HCT116 (cell line): Measurements from ENCODE around the gene EPHA8. TPM values are rescaled to one million over a fixed set of nuclear protein-coding genes. Genes with fewer than 3 reads are reported as not detected.

Experiments used
- ATAC-seq: fragments of 200-7000 bp; cut with Tn5 transposase; 2 replicates; pipeline ENCODE4 v1.9.1; 2020; ENCODE audit warnings: mild to moderate bottlenecking, moderate library complexity
- BruUV-seq: library from RNA; stranded (reverse); fragments of 400-500 nt; replicated peaks from 2 replicates; lab custom pipeline; 2021; lab: Mats Ljungman, UMichigan
- CTCF ChIA-PET: fragments of 300-600 bp; sonication (Branson Sonifier 250); formaldehyde crosslinking; loops from one replicate; lab custom pipeline; 2021; ENCODE audit warnings: antibody characterized with exemption; lab: Charles Lee
- POLR2A ChIA-PET: fragments of 300-600, 350-600 bp; sonication (Branson Sonifier 250); formaldehyde crosslinking; loops from one replicate; lab custom pipeline; 2021; ENCODE audit warnings: antibody characterized with exemption; lab: Charles Lee
- RAD21 ChIA-PET, 2 experiments: fragments of 300-600 bp; sonication (Branson Sonifier 250); formaldehyde crosslinking; loops; one replicate each; lab custom pipeline; 2023; ENCODE audit warnings: low total read pairs in 2 of 2; ENCODE audit not compliant: uncharacterized antibody in 2 of 2, unreplicated experiment in 2 of 2, low non-redundant PET in 1 of 2; lab: Charles Lee
- DNase-seq: peaks from one replicate; pipeline ENCODE4 v3.0.0-alpha.2; 2010; ENCODE audit warnings: low read depth, low spot score
- H2AFZ ChIP-seq: fragments of 200-600 bp; shearing (Covaris generic), sonication (generic); 2 replicates; pipeline ENCODE4 v1.6.1; 2017; ENCODE audit warnings: low read depth, mixed run types, mixed read lengths, antibody characterized with exemption, low read length; ENCODE audit not compliant: poor library complexity, severe bottlenecking
- H3K27ac ChIP-seq: 2 replicates; pipeline ENCODE4 v1.5.1; 2012; ENCODE audit warnings: low read depth, low read length
- H3K27me3 ChIP-seq: fragments of 200-600 bp; sonication (generic); 2 replicates; pipeline ENCODE4 v1.6.1; 2016; ENCODE audit warnings: mixed run types, low read length, mixed read lengths; ENCODE audit not compliant: insufficient read depth
- H3K36me3 ChIP-seq, 2 experiments: fragments of 200-500 bp in 1 of 2; fragments of 200-600 bp in 1 of 2; sonication (Bioruptor generic) in 1 of 2; sonication (generic) in 1 of 2; 2 replicates each; pipeline versions ENCODE4 v1.5.1 to v1.6.1; 2014 to 2016; ENCODE audit warnings: low read length in 2 of 2, inconsistent platforms in 1 of 2, mixed read lengths in 1 of 2, mixed run types in 1 of 2; ENCODE audit not compliant: insufficient read depth in 2 of 2, control insufficient read depth in 1 of 2
- H3K4me1 ChIP-seq, 2 experiments: fragments of 200-600 bp in 1 of 2; sonication (generic) in 1 of 2; 2 replicates each; pipeline versions ENCODE4 v1.5.1 to v1.6.1; 2012 to 2017; ENCODE audit warnings: low read length in 2 of 2, inconsistent platforms in 1 of 2, mild to moderate bottlenecking in 1 of 2, mixed read lengths in 1 of 2, mixed run types in 1 of 2, moderate library complexity in 1 of 2; ENCODE audit not compliant: insufficient read depth in 2 of 2, control insufficient read depth in 1 of 2
- H3K4me2 ChIP-seq: fragments of 200-600 bp; sonication (generic); 2 replicates; pipeline ENCODE4 v1.6.1; 2017; ENCODE audit warnings: mixed run types, low read length, mixed read lengths
- H3K4me3 ChIP-seq, 2 experiments: fragments of 200-600 bp in 1 of 2; sonication (generic) in 1 of 2; replicated peaks in 1 of 2; 2 replicates each; pipeline ENCODE4 v1.5.1; 2011 to 2016; ENCODE audit warnings: low read length in 2 of 2, control low read depth in 1 of 2, low read depth in 1 of 2, mild to moderate bottlenecking in 1 of 2, mixed read lengths in 1 of 2, mixed run types in 1 of 2
- H3K79me2 ChIP-seq: fragments of 200-600 bp; sonication (generic); 2 replicates; pipeline ENCODE4 v1.6.1; 2017; ENCODE audit warnings: mild to moderate bottlenecking, mixed run types, low read length, moderate library complexity, mixed read lengths; ENCODE audit not compliant: insufficient read depth
- H3K9ac ChIP-seq: fragments of 200-600 bp; sonication (generic); 2 replicates; pipeline ENCODE4 v1.6.1; 2016; ENCODE audit warnings: low read length, mixed read lengths
- H3K9me2 ChIP-seq: fragments of 200-600 bp; sonication (generic), shearing (Covaris generic); 2 replicates; pipeline ENCODE4 v1.6.1; 2017; ENCODE audit warnings: mixed run types, mild to moderate bottlenecking, moderate library complexity; ENCODE audit not compliant: insufficient read depth
- H3K9me3 ChIP-seq, 2 experiments: fragments of 200-500 bp in 1 of 2; fragments of 200-600 bp in 1 of 2; sonication (Bioruptor generic) in 1 of 2; sonication (generic) in 1 of 2; 2 replicates each; pipeline ENCODE4 v1.6.1; 2014 to 2017; ENCODE audit warnings: low read length in 2 of 2, mixed read lengths in 2 of 2, inconsistent platforms in 1 of 2, low read depth in 1 of 2, mild to moderate bottlenecking in 1 of 2, mixed run types in 1 of 2, moderate library complexity in 1 of 2; ENCODE audit not compliant: control insufficient read depth in 1 of 2, insufficient read depth in 1 of 2
- H4K20me1 ChIP-seq: fragments of 200-600 bp; sonication (generic), shearing (Covaris generic); 2 replicates; pipeline ENCODE4 v1.6.1; 2017; ENCODE audit warnings: mixed run types, mild to moderate bottlenecking, moderate library complexity; ENCODE audit not compliant: insufficient read depth
- ATF3 ChIP-seq: IDR thresholded peaks from 2 replicates; pipeline ENCODE4 v1.6.1; 2012
- CBX3 ChIP-seq: IDR thresholded peaks from 2 replicates; pipeline ENCODE4 v1.6.1; 2012; ENCODE audit warnings: low read depth
- CEBPB ChIP-seq: IDR thresholded peaks from 2 replicates; pipeline ENCODE4 v1.6.1; 2012; ENCODE audit warnings: low read depth
- EGR1 ChIP-seq: IDR thresholded peaks from 2 replicates; pipeline ENCODE4 v1.6.1; 2012; ENCODE audit warnings: low read depth
- ELF1 ChIP-seq: IDR thresholded peaks from 2 replicates; pipeline ENCODE4 v1.6.1; 2012; ENCODE audit warnings: low read depth, borderline replicate concordance
- EZH2 ChIP-seq: fragments of 200-600 bp; sonication (generic); IDR thresholded peaks from 2 replicates; pipeline ENCODE4 v1.6.1; 2017; ENCODE audit warnings: antibody characterized with exemption, mixed run types
- EZH2phosphoT487 ChIP-seq: fragments of 200-600 bp; IDR thresholded peaks from 2 replicates; pipeline ENCODE4 v1.6.1; 2018; ENCODE audit warnings: antibody characterized with exemption, borderline replicate concordance
- JUND ChIP-seq: IDR thresholded peaks from 2 replicates; pipeline ENCODE4 v1.6.1; 2012
- MAX ChIP-seq: IDR thresholded peaks from 2 replicates; pipeline ENCODE4 v1.6.1; 2012
- POLR2A ChIP-seq: IDR thresholded peaks from 2 replicates; pipeline ENCODE4 v1.7.0; 2011; ENCODE audit warnings: borderline replicate concordance; ENCODE audit not compliant: insufficient read depth, insufficient read length; ENCODE audit errors: extremely low read depth
- POLR2AphosphoS5 ChIP-seq: IDR thresholded peaks from 2 replicates; pipeline ENCODE4 v1.6.1; 2011; ENCODE audit warnings: mild to moderate bottlenecking, low read depth, low read length, moderate library complexity
- RAD21 ChIP-seq: IDR thresholded peaks from 2 replicates; pipeline ENCODE4 v1.6.1; 2012; ENCODE audit warnings: low read depth, mild to moderate bottlenecking
- SIN3A ChIP-seq: IDR thresholded peaks from 2 replicates; pipeline ENCODE4 v1.6.1; 2012; ENCODE audit warnings: low read depth
- SP1 ChIP-seq: IDR thresholded peaks from 2 replicates; pipeline ENCODE4 v1.6.1; 2012; ENCODE audit warnings: low read depth
- TCF7L2 ChIP-seq: IDR thresholded peaks from 2 replicates; pipeline ENCODE4 v1.7.0; 2011; ENCODE audit warnings: borderline replicate concordance, inconsistent platforms; ENCODE audit not compliant: insufficient read depth, insufficient read length; ENCODE audit errors: extremely low read depth
- YY1 ChIP-seq: IDR thresholded peaks from 2 replicates; pipeline ENCODE4 v1.6.1; 2011; ENCODE audit warnings: low read length, low read depth, moderate library complexity, mild to moderate bottlenecking; ENCODE audit not compliant: insufficient replicate concordance; ENCODE audit errors: extremely low read depth
- ZBTB33 ChIP-seq: IDR thresholded peaks from 2 replicates; pipeline ENCODE4 v1.6.1; 2011; ENCODE audit warnings: mild to moderate bottlenecking, low read length, moderate library complexity; ENCODE audit not compliant: insufficient replicate concordance; ENCODE audit errors: extremely low read depth
- ZFX ChIP-seq: fragments of 450-650 bp; IDR thresholded peaks from 2 replicates; pipeline ENCODE4 v1.6.1; 2017
- ZNF274 ChIP-seq: fragments of 200-500 bp; sonication (Bioruptor generic); IDR thresholded peaks from 2 replicates; pipeline ENCODE4 v1.6.1; 2014; ENCODE audit warnings: mild to moderate bottlenecking, low read depth, low read length, inconsistent platforms
- intact Hi-C: fragments of 100-400 bp; cut with micrococcal nuclease; formaldehyde crosslinking; loops from 2 replicates; pipeline ENCODE4 v1.10.0; 2022
- total RNA-seq: library from RNA; stranded (reverse); gene quantifications from one replicate; pipeline ENCODE4 v1.2.1, GENCODE V29; 2021; ENCODE audit not compliant: unreplicated experiment

EPHA8 gene
- total RNA-seq, 1 experiment from 2014 or later = 0.30 TPM

- Histone ChIP-seq H3K27ac (no peak overlapping the region), H3K4me3 (no peak overlapping the region), H3K9me2 (no peaks in the 10 kb centered on the region), H3K79me2 (no peaks in the 10 kb centered on the region), H3K27me3 (no peaks in the 10 kb centered on the region), H3K4me1 (peaks cover 7 to 13% of the 10 kb centered on the region in 2 experiments), H3K4me2 (no peak overlapping the region), H2AFZ (no peak overlapping the region), H4K20me1 (no peaks in the 10 kb centered on the region), H3K9ac (no peak overlapping the region), H3K9me3 (no peaks in the 10 kb centered on the region), H3K36me3 (no peaks in the 10 kb centered on the region)
- ChIA-PET CTCF (no interaction called here), POLR2A (no interaction called here), RAD21 (no interaction called here)
- no peak for DNase-seq
- ATAC-seq = no peak
- BruUV-seq = no TSS peak
- intact Hi-C loops = no loop called here
- TF ChIP-seq RAD21 = no peak
- no peak for TF ChIP-seq EGR1
- TF ChIP-seq TCF7L2 = no peak
- TF ChIP-seq YY1 = no peak
- no peak for TF ChIP-seq CEBPB
- no peak for TF ChIP-seq EZH2phosphoT487
- no peak for TF ChIP-seq EZH2
- no peak for TF ChIP-seq MAX
- TF ChIP-seq POLR2AphosphoS5 = no peak
These were observed 31.8 kb downstream of the EPHA8 start for GRCh38 chr1:22595108-22595507.

- peaks cover 7 to 10% of the 10 kb centered on the region in 2 experiments for H3K4me1 ChIP-seq
- H3K27me3 ChIP-seq = no peaks in the 10 kb centered on the region
- no peak for DNase-seq
- no TSS peak for BruUV-seq
- no peak overlapping the region for H3K9ac ChIP-seq
- ChIA-PET RAD21 (no interaction called here), POLR2A (no interaction called here), CTCF (no interaction called here)
- no peaks in the 10 kb centered on the region for H3K79me2 ChIP-seq
- no peak overlapping the region for H3K27ac ChIP-seq
- no peaks in the 10 kb centered on the region for H4K20me1 ChIP-seq
- ATAC-seq = no peak
- H3K4me3 ChIP-seq = no peak overlapping the region
- no peaks in the 10 kb centered on the region for H3K36me3 ChIP-seq
- intact Hi-C loops = no loop called here
- H2AFZ ChIP-seq = no peak overlapping the region
- H3K9me3 ChIP-seq = no peaks in the 10 kb centered on the region
- no peak overlapping the region for H3K4me2 ChIP-seq
- H3K9me2 ChIP-seq = no peaks in the 10 kb centered on the region
- no peak for TF ChIP-seq ELF1
- no peak for TF ChIP-seq ZBTB33
- TF ChIP-seq MAX = no peak
- TF ChIP-seq CBX3 = no peak
- TF ChIP-seq SP1 = no peak
- TF ChIP-seq SIN3A = no peak
- TF ChIP-seq ZFX = no peak
- no peak for TF ChIP-seq JUND
- no peak for TF ChIP-seq POLR2A
- no peak for TF ChIP-seq ZNF274
- no peak for TF ChIP-seq EZH2
- TF ChIP-seq ATF3 = no peak
- no peak for TF ChIP-seq CEBPB
- no peak for TF ChIP-seq EZH2phosphoT487
- TF ChIP-seq YY1 = no peak
- no peak for TF ChIP-seq EGR1
These were observed 34.1 kb downstream of the EPHA8 start for GRCh38 chr1:22597301-22597965.
